NCI-H128 (cell line): ENCODE results near the gene EMC8.
"Not testable (repeated sequence)": the region's sequence is repeated elsewhere in the genome, so short reads cannot be mapped to it uniquely, and the experiment has no call there.

Experiments
- DNase-seq: peaks from one replicate; lab custom pipeline; 2025; ENCODE audit not compliant: unreplicated experiment; lab: John Stamatoyannopoulos, UW

The EMC8 gene

DNA sequence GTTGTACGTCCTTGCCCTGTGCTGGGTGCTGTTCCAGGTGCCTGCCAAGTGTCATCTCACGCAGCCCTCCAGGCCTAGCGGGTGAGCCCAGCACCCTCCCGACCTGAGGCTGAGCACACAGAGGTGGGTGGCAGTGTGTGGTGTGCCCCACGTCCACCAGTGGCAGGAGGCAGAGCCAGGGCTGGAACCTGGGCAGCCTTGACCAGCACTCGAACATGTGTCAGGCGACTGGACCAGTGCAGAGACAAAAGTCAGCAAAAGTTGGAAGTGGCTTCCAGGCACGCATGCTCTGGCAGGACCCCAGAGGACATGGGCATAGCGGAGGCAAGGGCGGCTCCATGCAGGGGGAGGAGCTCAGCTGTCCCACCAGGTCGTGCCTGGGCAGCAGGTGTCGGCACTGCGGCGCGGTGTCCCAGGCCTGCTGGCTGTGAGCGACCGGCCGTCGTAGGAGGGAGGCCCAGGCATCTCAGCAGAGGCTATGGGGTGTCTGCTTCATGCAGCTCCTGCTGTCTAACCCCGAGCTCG, 35.9 kb upstream of the EMC8 start:
- DNase-seq = no peak

- DNase-seq = no peak
Measured at GRCh38 chr16:85834741-85835140, 35.4 kb upstream of the EMC8 start.

DNA sequence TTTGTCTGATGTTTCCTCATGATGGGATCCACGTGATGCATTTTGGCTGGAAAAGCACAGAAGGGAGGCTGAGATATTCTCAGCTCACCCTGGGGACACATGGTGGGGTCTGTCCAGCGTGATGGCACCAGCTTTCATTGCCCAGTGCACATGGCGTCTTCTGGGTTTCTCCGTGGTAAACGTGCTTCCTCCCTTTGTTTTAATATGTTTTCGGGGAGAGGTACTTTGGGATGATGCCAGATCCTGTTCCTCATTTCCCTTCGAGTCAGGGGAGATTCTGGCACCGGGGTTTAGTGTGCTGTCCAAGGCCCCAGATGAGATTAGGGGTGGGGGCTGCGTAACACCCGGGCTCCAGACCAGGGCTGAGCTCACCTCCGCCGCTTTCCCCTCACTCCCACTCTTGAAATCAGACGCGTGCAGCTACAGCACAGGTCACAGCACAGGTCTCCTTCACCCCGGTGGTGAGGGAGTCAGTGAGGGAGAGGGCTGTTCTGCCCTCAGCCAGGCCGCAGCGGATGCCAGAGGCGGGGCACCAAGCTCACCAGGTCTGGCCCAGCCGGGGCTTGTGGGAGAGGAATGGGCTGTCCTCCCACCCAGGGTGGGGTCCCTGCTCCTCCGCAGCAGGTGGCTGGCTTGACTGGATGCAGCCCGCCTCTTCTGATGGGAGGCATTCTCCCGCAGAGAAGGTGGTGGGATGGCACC, 34.0 kb upstream of the EMC8 start:
- no peak for DNase-seq

GRCh38 chr16:85832570-85833218, 33.4 kb upstream of the EMC8 start:
- DNase-seq = no peak

- no peak for DNase-seq
Measured at GRCh38 chr16:85830821-85831220, 31.5 kb upstream of the EMC8 start.

DNA sequence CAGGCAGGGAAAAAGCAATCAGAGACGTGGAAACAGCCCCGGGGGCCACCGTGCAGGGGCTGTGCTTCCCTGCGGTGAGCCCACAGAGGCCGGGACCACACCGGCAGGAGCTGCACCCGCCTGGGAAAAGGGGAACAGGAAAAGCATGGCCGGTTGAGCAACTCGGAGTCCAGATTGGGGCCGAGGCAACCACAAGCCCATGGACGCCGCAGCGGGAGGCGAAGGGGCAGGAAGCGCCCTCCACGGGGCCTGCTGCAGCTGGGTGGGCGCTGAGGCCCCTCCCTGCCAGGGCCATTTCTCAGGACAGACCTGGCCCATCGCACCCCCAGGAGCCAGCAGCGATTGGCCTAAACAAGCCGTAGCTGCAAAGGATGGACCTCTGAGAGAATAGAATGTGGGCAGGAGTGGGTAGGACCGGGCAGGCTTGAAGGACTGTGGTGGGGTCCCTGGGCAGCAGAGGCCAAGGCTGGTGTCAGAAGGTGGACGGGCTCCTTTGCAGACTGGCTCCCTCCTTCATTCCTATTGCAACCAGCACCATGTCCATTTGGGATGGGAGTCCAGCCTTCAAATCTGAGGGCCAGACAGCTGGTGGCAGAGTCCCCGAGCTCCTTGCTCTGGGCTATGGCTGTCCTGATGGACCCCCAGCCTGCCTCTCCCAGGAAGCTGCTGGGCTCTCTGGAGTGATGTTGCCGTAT, 30.6 kb upstream of the EMC8 start:
- DNase-seq = no peak

- DNase-seq = no peak
Measured at GRCh38 chr16:85829171-85829719, 29.9 kb upstream of the EMC8 start.

- no peak for DNase-seq
Measured at GRCh38 chr16:85828166-85828565, 28.8 kb upstream of the EMC8 start.

DNA sequence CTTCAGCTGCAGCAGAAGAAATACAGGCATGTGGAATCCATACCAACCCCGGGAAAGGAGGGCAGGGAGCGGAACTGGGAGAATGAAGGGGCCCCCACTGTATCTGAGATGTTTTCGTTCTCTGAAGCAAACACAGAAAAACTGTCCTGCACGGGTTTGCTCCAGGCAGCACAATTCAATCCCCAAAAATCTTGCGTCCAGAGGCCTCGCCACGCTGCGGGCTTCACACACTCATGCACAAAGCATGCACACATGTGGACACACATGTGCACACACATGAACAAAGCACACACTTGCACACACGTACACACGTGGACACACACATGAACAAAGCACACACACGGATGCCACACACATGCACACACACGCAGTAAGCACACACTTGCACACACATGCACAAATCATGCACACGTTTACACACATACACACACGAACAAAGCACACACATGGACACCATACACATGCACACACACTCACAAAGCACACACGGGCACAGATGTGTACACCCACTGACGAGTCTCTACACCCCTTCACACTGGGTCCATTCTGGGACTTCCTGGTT, 27.4 kb upstream of the EMC8 start:
- no peak for DNase-seq

DNA sequence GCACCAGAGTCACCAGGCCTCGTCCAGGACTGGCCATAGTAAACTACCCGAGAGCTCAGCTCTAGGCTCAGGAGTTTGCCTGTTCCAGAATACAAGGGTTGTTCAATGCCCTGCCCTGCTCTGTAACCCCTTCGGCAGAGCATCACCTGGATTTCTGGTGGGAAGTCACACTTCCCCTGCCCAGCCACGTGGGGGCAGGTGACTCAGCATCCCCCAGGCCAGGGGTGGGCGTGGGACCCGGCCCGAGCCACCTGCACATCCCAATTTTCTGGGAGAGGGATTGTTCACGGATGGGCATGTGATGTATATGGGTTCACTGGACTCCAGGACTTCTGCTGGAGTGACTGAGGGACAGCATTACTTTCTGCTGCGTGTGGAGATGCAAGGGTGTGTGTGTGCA, 26.0 kb upstream of the EMC8 start:
- no peak for DNase-seq

DNA sequence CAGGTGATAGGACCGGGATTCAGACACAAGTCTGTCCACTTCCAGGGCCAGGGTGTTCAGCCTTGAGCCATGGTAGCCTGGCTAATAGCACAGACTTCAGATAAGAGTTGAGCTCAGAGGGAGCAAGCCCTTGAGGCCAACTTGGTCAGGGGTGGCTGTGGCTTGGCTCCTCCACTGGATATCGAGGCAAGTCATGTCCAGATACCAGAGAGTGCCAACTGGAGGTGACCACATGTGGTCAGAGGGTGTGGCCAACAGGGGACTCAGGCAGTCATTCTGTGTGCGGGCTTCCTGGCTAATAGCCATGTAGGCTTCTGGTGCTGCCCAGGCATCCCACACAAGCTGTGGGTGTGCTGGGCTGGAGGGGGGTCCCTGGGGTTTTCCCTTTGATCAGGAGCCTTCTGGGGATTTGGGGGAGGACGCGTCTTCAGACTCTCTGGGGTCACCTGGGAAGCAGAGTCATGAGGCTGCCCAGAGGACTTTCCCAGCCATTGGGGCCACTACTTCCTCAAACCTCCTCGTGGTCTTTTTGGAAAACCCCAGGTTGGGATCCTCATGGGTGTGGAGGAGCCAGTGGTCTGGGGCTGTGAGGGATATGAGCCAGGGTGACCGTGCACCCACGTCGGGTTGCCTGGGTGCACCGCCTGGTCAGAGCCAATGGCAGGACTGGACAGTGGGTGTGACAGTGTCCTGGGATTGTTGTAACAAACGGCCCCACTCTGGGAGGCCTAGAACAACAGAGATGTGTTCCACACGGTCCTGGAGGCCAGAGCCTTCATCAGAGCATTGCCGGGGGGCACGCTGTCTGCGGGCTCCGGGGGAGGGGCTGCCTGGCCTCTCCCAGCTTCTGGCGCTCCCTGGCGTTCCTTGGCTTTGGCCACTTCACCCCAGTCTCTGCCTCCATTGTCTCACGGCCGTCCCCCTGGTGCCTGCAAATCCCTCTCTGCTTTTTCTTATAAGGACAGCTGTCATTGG, 25.1 kb upstream of the EMC8 start:
- DNase-seq = no peak

- DNase-seq = no peak
Measured at GRCh38 chr16:85823328-85823920, 24.1 kb upstream of the EMC8 start.

DNA sequence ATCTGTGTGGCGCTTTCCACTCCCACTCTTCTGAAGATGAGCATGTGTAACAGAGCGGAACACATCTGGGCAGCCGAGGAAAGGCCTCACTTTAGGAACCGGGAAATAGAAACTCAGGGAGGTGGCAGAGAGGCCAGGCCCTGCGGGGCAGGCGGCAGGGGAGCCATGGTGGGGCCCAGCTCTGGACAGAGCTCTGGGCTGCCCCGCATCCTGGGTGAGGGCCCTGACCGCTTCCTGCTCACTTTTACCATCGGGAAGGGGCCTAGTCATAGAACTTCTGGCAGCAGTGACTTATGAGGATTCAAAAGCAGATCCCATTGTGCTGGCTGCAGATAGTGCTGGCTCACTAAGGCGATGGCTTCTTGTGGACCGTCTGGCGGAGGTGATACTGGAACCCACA, 22.8 kb upstream of the EMC8 start:
- no peak for DNase-seq

- DNase-seq = peak; percentile 33
Measured at GRCh38 chr16:85821390-85822135, 22.2 kb upstream of the EMC8 start.

GRCh38 chr16:85820604-85821372, 21.4 kb upstream of the EMC8 start:
- no peak for DNase-seq

DNA sequence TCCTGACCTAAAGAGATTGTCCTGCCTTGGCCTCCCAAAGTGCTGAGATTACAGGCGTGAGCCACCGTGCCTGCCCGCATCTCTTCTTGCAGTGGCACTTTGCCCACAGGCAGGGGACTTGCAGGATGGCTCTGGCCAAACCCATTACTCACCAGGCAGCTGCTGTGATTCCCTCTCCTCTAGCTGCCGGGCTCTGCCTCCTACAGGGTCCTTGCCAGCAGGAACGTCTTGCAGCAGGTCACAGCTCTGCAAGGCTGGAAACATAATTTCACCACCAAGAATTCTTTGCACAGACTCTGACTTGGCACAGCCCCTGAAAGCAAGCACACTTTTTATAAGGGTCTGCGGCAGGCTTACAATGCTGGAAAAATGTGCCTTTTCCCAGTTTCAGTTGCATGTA, 20.4 kb upstream of the EMC8 start:
- no peak for DNase-seq

- DNase-seq = no peak
Measured at GRCh38 chr16:85819245-85819644, 19.9 kb upstream of the EMC8 start.

DNA sequence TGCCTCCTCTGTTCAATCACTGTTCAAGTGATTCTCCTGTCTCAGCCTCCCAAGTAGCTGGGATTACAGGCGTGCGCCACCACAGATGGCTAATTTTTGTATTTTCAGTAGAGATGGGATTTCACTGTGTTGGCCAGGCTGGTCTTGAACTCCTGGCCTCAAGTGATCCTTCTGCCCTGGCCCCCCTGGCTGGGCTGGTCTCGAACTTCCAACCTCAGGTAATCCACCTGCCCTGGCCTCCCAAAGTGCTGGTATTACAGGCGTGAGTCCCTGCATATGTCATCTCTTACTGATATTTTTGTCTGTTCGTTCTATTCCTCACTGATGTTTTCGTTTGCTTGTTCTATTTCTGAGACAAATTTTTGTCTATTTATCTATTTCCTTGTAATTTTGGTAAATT, 17.9 kb upstream of the EMC8 start:
- DNase-seq = not testable (repeated sequence)
